Right lobe of liver (tissue), 4 donors: ENCODE measurements around the gene INSYN1.

Experiments
- POLR2A ChIP-seq: fragments of 450-650 bp; IDR thresholded peaks from one replicate; pipeline ENCODE4 v1.6.1; 2017; ENCODE audit warnings: antibody characterized with exemption, mild to moderate bottlenecking
- TF ChIP-seq, protein P1 (sequence below), 4 donors: fragments of 200-600 bp in 3 of 4; fragments of 450-650 bp in 1 of 4; IDR thresholded peaks; one replicate each; pipeline versions ENCODE4 v1.5.1 to v1.8.0; 2016 to 2022; ENCODE audit warnings: antibody characterized with exemption in 4 of 4, mild to moderate bottlenecking in 2 of 4
- donor health status: DM: no; HTN: no; CAD: no.
- donor health status: DM: no; HTN: no; CAD: no.
- donor health status: DM: no; HTN: yes; CAD: no.

DNA sequence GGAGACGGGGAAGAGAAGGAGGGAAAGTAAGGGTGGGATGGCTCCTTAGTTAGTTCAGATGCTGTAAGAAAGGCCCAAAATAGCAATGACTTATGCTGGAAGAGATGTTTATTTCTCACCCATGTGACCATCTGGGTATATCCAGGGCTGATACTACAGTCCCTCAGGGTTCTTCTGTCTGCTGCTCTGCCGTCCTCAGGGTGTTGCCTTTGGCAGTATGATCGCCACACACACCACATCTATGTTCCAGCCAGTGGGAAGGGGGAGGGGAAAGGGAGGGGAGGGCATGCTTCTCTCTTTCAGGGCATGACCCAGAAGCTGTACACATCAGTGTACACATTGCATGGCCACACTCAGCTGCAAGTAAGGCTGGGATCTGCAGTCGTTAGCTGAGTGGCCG lies 58.7 kb downstream of the INSYN1 start:
- TF ChIP-seq, protein P1, sequence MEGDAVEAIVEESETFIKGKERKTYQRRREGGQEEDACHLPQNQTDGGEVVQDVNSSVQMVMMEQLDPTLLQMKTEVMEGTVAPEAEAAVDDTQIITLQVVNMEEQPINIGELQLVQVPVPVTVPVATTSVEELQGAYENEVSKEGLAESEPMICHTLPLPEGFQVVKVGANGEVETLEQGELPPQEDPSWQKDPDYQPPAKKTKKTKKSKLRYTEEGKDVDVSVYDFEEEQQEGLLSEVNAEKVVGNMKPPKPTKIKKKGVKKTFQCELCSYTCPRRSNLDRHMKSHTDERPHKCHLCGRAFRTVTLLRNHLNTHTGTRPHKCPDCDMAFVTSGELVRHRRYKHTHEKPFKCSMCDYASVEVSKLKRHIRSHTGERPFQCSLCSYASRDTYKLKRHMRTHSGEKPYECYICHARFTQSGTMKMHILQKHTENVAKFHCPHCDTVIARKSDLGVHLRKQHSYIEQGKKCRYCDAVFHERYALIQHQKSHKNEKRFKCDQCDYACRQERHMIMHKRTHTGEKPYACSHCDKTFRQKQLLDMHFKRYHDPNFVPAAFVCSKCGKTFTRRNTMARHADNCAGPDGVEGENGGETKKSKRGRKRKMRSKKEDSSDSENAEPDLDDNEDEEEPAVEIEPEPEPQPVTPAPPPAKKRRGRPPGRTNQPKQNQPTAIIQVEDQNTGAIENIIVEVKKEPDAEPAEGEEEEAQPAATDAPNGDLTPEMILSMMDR (IDR thresholded peaks at IDR 0.05), result no peak
- no peak for TF ChIP-seq POLR2A
